HEK293 (cell line): ENCODE measurements around the gene STRA8.

Experiments
- CTCF ChIA-PET: fragments of 350-600 bp; formaldehyde crosslinking; extraction: SDS; loops from one replicate; lab custom pipeline; 2021; ENCODE audit warnings: antibody characterized with exemption; lab: Yijun Ruan, JAX
- POLR2A ChIA-PET: fragments of 300-600 bp; formaldehyde crosslinking; extraction: SDS; loops from one replicate; lab custom pipeline; 2020; ENCODE audit warnings: antibody characterized with exemption, inconsistent platforms; lab: Yijun Ruan, JAX
- H3K27ac ChIP-seq: fragments of 200-500 bp; sonication (Bioruptor generic); 2 replicates; pipeline ENCODE4 v1.5.1; 2014; ENCODE audit warnings: low read depth, low read length, control low read depth, inconsistent platforms; ENCODE audit errors: extremely low read depth
- H3K36me3 ChIP-seq, 2 experiments: fragments of 200-500 bp in 1 of 2; sonication (Bioruptor generic) in 1 of 2; 1 replicate in 1 of 2; 2 replicates in 1 of 2; pipeline ENCODE4 v1.5.1; 2014 to 2017; ENCODE audit warnings: inconsistent platforms in 2 of 2, low read length in 2 of 2; ENCODE audit not compliant: control insufficient read depth in 2 of 2, insufficient read depth in 1 of 2
- H3K4me1 ChIP-seq: fragments of 200-500 bp; sonication (Bioruptor generic); 2 replicates; pipeline ENCODE4 v1.5.1; 2014; ENCODE audit warnings: mild to moderate bottlenecking, low read length, inconsistent platforms; ENCODE audit not compliant: control insufficient read depth, insufficient read depth
- H3K4me3 ChIP-seq: 2 replicates; pipeline ENCODE4 v1.5.1; 2011; ENCODE audit warnings: low read depth, mild to moderate bottlenecking, control low read depth, low read length, moderate library complexity
- H3K9me3 ChIP-seq: fragments of 200-500 bp; sonication (Bioruptor generic); 2 replicates; pipeline ENCODE4 v1.5.1; 2014; ENCODE audit warnings: low read depth, low read length, inconsistent platforms; ENCODE audit not compliant: control insufficient read depth, insufficient read depth
- GFI1B ChIP-seq: fragments of 450-650 bp; formaldehyde crosslinking; IDR thresholded peaks from 2 replicates; pipeline ENCODE4 v1.5.1; 2016; ENCODE audit warnings: missing biosample characterization, missing genetic modification characterization
- GLIS2 ChIP-seq: fragments of 450-650 bp; formaldehyde crosslinking; IDR thresholded peaks from 2 replicates; pipeline ENCODE4 v1.5.1; 2016; ENCODE audit warnings: missing biosample characterization, missing genetic modification characterization
- KLF8 ChIP-seq: fragments of 450-650 bp; formaldehyde crosslinking; IDR thresholded peaks from 2 replicates; pipeline ENCODE4 v1.5.1; 2016; ENCODE audit warnings: missing biosample characterization, missing genetic modification characterization
- MZF1 ChIP-seq: fragments of 450-650 bp; formaldehyde crosslinking; IDR thresholded peaks from 2 replicates; pipeline ENCODE4 v1.5.1; 2017; ENCODE audit warnings: missing biosample characterization, missing genetic modification characterization, borderline replicate concordance
- RBAK ChIP-seq: fragments of 450-650 bp; formaldehyde crosslinking; IDR thresholded peaks from 2 replicates; pipeline ENCODE4 v1.5.1; 2016; ENCODE audit warnings: missing biosample characterization, missing genetic modification characterization
- SALL2 ChIP-seq: fragments of 450-650 bp; formaldehyde crosslinking; IDR thresholded peaks from 2 replicates; pipeline ENCODE4 v1.5.0; 2017; ENCODE audit warnings: missing biosample characterization, mild to moderate bottlenecking, missing genetic modification characterization, borderline replicate concordance
- SP3 ChIP-seq: fragments of 450-650 bp; formaldehyde crosslinking; IDR thresholded peaks from 2 replicates; pipeline ENCODE4 v1.5.1; 2016; ENCODE audit warnings: missing biosample characterization, missing genetic modification characterization
- ZBTB48 ChIP-seq: fragments of 450-650 bp; formaldehyde crosslinking; IDR thresholded peaks from 2 replicates; pipeline ENCODE4 v1.5.1; 2016; ENCODE audit warnings: missing biosample characterization, missing genetic modification characterization
- ZNF146 ChIP-seq: fragments of 450-650 bp; formaldehyde crosslinking; IDR thresholded peaks from 2 replicates; pipeline ENCODE4 v1.5.1; 2016; ENCODE audit warnings: missing biosample characterization, missing genetic modification characterization
- ZNF157 ChIP-seq: fragments of 450-650 bp; formaldehyde crosslinking; IDR thresholded peaks from 2 replicates; pipeline ENCODE4 v1.5.1; 2016; ENCODE audit warnings: missing biosample characterization, missing genetic modification characterization
- ZNF266 ChIP-seq: fragments of 450-650 bp; formaldehyde crosslinking; IDR thresholded peaks from 2 replicates; pipeline ENCODE4 v1.5.1; 2016; ENCODE audit warnings: missing biosample characterization, missing genetic modification characterization, low read depth
- ZNF366 ChIP-seq: fragments of 450-650 bp; formaldehyde crosslinking; conservative IDR thresholded peaks from 2 replicates; pipeline ENCODE4 v1.5.1; 2016; ENCODE audit warnings: missing biosample characterization, missing genetic modification characterization
- ZNF398 ChIP-seq: fragments of 450-650 bp; formaldehyde crosslinking; IDR thresholded peaks from 2 replicates; pipeline ENCODE4 v1.5.1; 2017; ENCODE audit warnings: missing biosample characterization, missing genetic modification characterization
- ZNF48 ChIP-seq: fragments of 450-650 bp; formaldehyde crosslinking; IDR thresholded peaks from 2 replicates; pipeline ENCODE4 v1.5.1; 2016; ENCODE audit warnings: missing biosample characterization, missing genetic modification characterization
- ZNF510 ChIP-seq: fragments of 450-650 bp; formaldehyde crosslinking; IDR thresholded peaks from 2 replicates; pipeline ENCODE4 v1.5.1; 2018; ENCODE audit warnings: mild to moderate bottlenecking, missing genetic modification characterization, missing biosample characterization; ENCODE audit not compliant: insufficient replicate concordance
- ZNF514 ChIP-seq: fragments of 450-650 bp; formaldehyde crosslinking; IDR thresholded peaks from 2 replicates; pipeline ENCODE4 v1.5.1; 2016; ENCODE audit warnings: missing biosample characterization, missing genetic modification characterization
- ZNF549 ChIP-seq: fragments of 450-650 bp; IDR thresholded peaks from 2 replicates; pipeline ENCODE4 v1.5.1; 2018; ENCODE audit warnings: missing biosample characterization, missing genetic modification characterization, mild to moderate bottlenecking, inconsistent platforms, moderate library complexity
- ZNF658 ChIP-seq: fragments of 450-650 bp; formaldehyde crosslinking; IDR thresholded peaks from 2 replicates; pipeline ENCODE4; 2016; ENCODE audit warnings: missing biosample characterization, missing genetic modification characterization
- ZSCAN16 ChIP-seq: fragments of 450-650 bp; formaldehyde crosslinking; IDR thresholded peaks from 2 replicates; pipeline ENCODE4 v1.5.1; 2016; ENCODE audit warnings: missing biosample characterization, missing genetic modification characterization
- TF ChIP-seq, protein P1 (sequence below): fragments of 450-650 bp; formaldehyde crosslinking; IDR thresholded peaks from 2 replicates; pipeline ENCODE4; 2016; ENCODE audit warnings: missing biosample characterization, missing genetic modification characterization
- TF ChIP-seq, protein P2 (sequence below): fragments of 450-650 bp; formaldehyde crosslinking; IDR thresholded peaks from 2 replicates; pipeline ENCODE4 v1.5.1; 2016; ENCODE audit warnings: missing biosample characterization, missing genetic modification characterization
- TF ChIP-seq, protein P3 (sequence below): fragments of 450-650 bp; formaldehyde crosslinking; conservative IDR thresholded peaks from 2 replicates; pipeline ENCODE4 v1.5.1; 2016; ENCODE audit warnings: low read depth, missing biosample characterization, missing genetic modification characterization

The STRA8 gene

GRCh38 chr7:135186841-135187253 is 46.8 kb upstream of the STRA8 start:
- ChIA-PET POLR2A (no interaction called here), CTCF (no interaction called here)
- Histone ChIP-seq H3K4me1 (no peaks in the 10 kb centered on the region), H3K36me3 (peaks cover 0 to 69% of the 10 kb centered on the region in 2 experiments; a peak in 2 of 3 replicates), H3K9me3 (no peaks in the 10 kb centered on the region), H3K4me3 (no peak overlapping the region)
- no peak for TF ChIP-seq SALL2 (tag by site-specific recombination)
- TF ChIP-seq, all 188 proteins: peak for 0
- H3K27ac ChIP-seq, result no peak overlapping the region

- H3K36me3 ChIP-seq, result peaks cover 0 to 71% of the 10 kb centered on the region in 2 experiments; a peak in 2 of 3 replicates
- ChIA-PET POLR2A (no interaction called here), CTCF (no interaction called here)
- H3K9me3 ChIP-seq, result no peaks in the 10 kb centered on the region
- no peak for TF ChIP-seq MZF1 (tag by site-specific recombination)
- TF ChIP-seq ZNF266 (tag by site-specific recombination), result no peak
- TF ChIP-seq RBAK (tag by site-specific recombination), result no peak
- TF ChIP-seq, protein P1, sequence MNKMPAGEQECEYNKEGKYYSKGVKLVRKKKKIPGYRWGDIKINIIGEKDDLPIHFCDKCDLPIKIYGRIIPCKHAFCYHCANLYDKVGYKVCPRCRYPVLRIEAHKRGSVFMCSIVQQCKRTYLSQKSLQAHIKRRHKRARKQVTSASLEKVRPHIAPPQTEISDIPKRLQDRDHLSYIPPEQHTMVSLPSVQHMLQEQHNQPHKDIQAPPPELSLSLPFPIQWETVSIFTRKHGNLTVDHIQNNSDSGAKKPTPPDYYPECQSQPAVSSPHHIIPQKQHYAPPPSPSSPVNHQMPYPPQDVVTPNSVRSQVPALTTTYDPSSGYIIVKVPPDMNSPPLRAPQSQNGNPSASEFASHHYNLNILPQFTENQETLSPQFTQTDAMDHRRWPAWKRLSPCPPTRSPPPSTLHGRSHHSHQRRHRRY (tag by site-specific recombination), result no peak
- TF ChIP-seq ZNF398 (tag by site-specific recombination), result no peak
- no peak for TF ChIP-seq ZBTB48
- no peak for TF ChIP-seq GFI1B (tag by site-specific recombination)
- TF ChIP-seq, protein P2, sequence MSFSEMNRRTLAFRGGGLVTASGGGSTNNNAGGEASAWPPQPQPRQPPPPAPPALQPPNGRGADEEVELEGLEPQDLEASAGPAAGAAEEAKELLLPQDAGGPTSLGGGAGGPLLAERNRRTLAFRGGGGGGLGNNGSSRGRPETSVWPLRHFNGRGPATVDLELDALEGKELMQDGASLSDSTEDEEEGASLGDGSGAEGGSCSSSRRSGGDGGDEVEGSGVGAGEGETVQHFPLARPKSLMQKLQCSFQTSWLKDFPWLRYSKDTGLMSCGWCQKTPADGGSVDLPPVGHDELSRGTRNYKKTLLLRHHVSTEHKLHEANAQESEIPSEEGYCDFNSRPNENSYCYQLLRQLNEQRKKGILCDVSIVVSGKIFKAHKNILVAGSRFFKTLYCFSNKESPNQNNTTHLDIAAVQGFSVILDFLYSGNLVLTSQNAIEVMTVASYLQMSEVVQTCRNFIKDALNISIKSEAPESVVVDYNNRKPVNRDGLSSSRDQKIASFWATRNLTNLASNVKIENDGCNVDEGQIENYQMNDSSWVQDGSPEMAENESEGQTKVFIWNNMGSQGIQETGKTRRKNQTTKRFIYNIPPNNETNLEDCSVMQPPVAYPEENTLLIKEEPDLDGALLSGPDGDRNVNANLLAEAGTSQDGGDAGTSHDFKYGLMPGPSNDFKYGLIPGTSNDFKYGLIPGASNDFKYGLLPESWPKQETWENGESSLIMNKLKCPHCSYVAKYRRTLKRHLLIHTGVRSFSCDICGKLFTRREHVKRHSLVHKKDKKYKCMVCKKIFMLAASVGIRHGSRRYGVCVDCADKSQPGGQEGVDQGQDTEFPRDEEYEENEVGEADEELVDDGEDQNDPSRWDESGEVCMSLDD, result no peak
- no peak for TF ChIP-seq ZNF366
- TF ChIP-seq GLIS2 (tag by site-specific recombination), result no peak
- no peak for TF ChIP-seq ZNF514 (tag by site-specific recombination)
- H3K27ac ChIP-seq, result no peak overlapping the region
- H3K4me1 ChIP-seq, result no peaks in the 10 kb centered on the region
- H3K4me3 ChIP-seq, result no peak overlapping the region
These were observed 45.2 kb upstream of the STRA8 start for GRCh38 chr7:135188298-135188984.

- Histone ChIP-seq H3K27ac (no peak overlapping the region), H3K4me3 (no peak overlapping the region), H3K9me3 (no peaks in the 10 kb centered on the region), H3K4me1 (no peaks in the 10 kb centered on the region), H3K36me3 (peaks cover 0 to 71% of the 10 kb centered on the region in 2 experiments; a peak in 2 of 3 replicates)
- CTCF ChIA-PET, result no interaction called here
- POLR2A ChIA-PET, result no interaction called here
- no peak for TF ChIP-seq ZNF157 (tag by site-specific recombination)
- no peak for TF ChIP-seq ZNF146
- TF ChIP-seq, protein P3, sequence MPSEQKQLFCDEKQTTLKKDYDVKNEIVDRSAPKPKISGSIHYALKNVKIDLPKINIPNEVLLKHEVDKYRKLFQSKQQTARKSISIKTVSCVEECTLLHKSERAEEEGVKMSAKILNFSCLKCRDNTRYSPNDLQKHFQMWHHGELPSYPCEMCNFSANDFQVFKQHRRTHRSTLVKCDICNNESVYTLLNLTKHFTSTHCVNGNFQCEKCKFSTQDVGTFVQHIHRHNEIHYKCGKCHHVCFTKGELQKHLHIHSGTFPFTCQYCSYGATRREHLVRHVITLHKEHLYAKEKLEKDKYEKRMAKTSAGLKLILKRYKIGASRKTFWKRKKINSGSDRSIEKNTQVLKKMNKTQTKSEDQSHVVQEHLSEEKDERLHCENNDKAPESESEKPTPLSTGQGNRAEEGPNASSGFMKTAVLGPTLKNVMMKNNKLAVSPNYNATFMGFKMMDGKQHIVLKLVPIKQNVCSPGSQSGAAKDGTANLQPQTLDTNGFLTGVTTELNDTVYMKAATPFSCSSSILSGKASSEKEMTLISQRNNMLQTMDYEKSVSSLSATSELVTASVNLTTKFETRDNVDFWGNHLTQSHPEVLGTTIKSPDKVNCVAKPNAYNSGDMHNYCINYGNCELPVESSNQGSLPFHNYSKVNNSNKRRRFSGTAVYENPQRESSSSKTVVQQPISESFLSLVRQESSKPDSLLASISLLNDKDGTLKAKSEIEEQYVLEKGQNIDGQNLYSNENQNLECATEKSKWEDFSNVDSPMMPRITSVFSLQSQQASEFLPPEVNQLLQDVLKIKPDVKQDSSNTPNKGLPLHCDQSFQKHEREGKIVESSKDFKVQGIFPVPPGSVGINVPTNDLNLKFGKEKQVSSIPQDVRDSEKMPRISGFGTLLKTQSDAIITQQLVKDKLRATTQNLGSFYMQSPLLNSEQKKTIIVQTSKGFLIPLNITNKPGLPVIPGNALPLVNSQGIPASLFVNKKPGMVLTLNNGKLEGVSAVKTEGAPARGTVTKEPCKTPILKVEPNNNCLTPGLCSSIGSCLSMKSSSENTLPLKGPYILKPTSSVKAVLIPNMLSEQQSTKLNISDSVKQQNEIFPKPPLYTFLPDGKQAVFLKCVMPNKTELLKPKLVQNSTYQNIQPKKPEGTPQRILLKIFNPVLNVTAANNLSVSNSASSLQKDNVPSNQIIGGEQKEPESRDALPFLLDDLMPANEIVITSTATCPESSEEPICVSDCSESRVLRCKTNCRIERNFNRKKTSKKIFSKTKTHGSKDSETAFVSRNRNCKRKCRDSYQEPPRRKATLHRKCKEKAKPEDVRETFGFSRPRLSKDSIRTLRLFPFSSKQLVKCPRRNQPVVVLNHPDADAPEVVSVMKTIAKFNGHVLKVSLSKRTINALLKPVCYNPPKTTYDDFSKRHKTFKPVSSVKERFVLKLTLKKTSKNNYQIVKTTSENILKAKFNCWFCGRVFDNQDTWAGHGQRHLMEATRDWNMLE (tag by site-specific recombination), result no peak
- TF ChIP-seq ZNF510 (tag by site-specific recombination), result no peak
- no peak for TF ChIP-seq ZNF658 (tag by site-specific recombination)
- TF ChIP-seq ZNF48 (tag by site-specific recombination), result no peak
- TF ChIP-seq SP3 (tag by site-specific recombination), result no peak
- TF ChIP-seq KLF8 (tag by site-specific recombination), result no peak
- no peak for TF ChIP-seq ZSCAN16 (tag by site-specific recombination)
- TF ChIP-seq ZNF549 (tag by site-specific recombination), result no peak
These were observed 44.4 kb upstream of the STRA8 start for GRCh38 chr7:135189221-135189662.
